ENCODE results near the gene NANOG. TPM values are rescaled to one million over a fixed set of nuclear protein-coding genes. Genes with fewer than 3 reads are reported as not detected.
"Not testable (repeated sequence)": the region's sequence is repeated elsewhere in the genome, so short reads cannot be mapped to it uniquely, and the experiment has no call there.

Gene NANOG
- total RNA-seq, 1 donor from 2014 or later, result not detected

DNA sequence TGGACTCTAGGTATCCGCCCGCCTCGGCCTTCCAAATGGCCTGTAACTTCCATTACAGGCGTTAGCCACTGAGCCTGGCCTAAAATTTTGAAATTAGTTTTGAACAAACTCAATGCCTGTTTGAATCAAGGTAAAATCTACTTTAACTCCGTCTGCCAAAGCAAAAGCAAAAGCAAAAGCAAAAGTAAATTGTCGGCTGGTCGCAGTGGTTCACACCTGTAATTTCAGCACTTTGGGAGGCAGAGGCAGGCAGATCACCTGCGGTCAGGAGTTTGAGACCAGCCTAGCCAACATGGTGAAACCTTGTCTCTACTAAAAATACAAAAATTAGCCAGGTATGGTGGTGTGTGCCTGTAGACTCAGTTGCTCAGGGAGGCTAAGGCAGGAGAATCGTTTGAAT is 33.5 kb upstream of the NANOG start:
- H3K4me1 Mint-ChIP-seq (ENCODE audit: low read depth); H3K4me3 Mint-ChIP-seq (ENCODE audit: unreplicated experiment); H3K27ac Mint-ChIP-seq (ENCODE audit: unreplicated experiment); H3K36me3 Mint-ChIP-seq (ENCODE audit: low read depth); H3K9me3 Mint-ChIP-seq (ENCODE audit: low read depth); H3K27me3 Mint-ChIP-seq (ENCODE audit: low read depth): not testable (repeated sequence)
- peak; percentile 12 for DNase-seq (ENCODE audit: low spot score)

GRCh38 chr12:7756993-7757392 is 32.2 kb upstream of the NANOG start:
- Mint-ChIP-seq H3K36me3 (ENCODE audit: low read depth) (no peaks in the 10 kb centered on the region), H3K4me3 (ENCODE audit: unreplicated experiment) (no peak overlapping the region), H3K9me3 (ENCODE audit: low read depth) (no peaks in the 10 kb centered on the region), H3K27ac (ENCODE audit: unreplicated experiment) (no peak overlapping the region), H3K4me1 (ENCODE audit: low read depth) (no peaks in the 10 kb centered on the region), H3K27me3 (ENCODE audit: low read depth) (peaks cover 9% of the 10 kb centered on the region)
- TF ChIP-seq CTCF (IDR thresholded peaks at IDR 0.05), result no peak
- DNase-seq (ENCODE audit: low spot score), result peak; percentile 2

DNA sequence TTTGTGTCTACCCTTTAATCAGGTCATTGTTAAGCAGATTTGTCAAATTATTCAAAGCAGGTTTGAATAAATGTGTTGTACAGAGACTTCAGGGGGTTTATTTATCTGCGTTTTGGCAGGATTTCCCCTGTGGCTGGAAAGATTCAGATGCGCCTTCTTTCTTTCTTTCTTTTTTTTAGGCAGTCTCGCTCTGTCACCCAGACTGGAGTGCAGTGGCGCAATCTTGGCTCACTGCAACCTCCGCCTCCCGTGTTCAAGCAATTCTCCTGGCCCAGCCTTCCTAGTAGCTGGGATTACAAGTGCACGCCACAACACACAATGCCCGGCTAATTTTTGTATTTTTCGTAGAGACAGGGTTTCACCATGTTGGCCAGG is 30.4 kb upstream of the NANOG start:
- peaks cover 9% of the 10 kb centered on the region for H3K27me3 Mint-ChIP-seq (ENCODE audit: low read depth)
- no peak overlapping the region for H3K4me3 Mint-ChIP-seq (ENCODE audit: unreplicated experiment)
- TF ChIP-seq CTCF (IDR thresholded peaks at IDR 0.05), result no peak
- H3K36me3 Mint-ChIP-seq (ENCODE audit: low read depth), result no peaks in the 10 kb centered on the region
- H3K9me3 Mint-ChIP-seq (ENCODE audit: low read depth), result no peaks in the 10 kb centered on the region
- no peaks in the 10 kb centered on the region for H3K4me1 Mint-ChIP-seq (ENCODE audit: low read depth)
- no peak for DNase-seq (ENCODE audit: low spot score)
- no peak overlapping the region for H3K27ac Mint-ChIP-seq (ENCODE audit: unreplicated experiment)

- peaks cover 2% of the 10 kb centered on the region for H3K27me3 Mint-ChIP-seq (ENCODE audit: low read depth)
- H3K9me3 Mint-ChIP-seq (ENCODE audit: low read depth), result no peaks in the 10 kb centered on the region
- no peak for TF ChIP-seq CTCF (IDR thresholded peaks at IDR 0.05)
- H3K36me3 Mint-ChIP-seq (ENCODE audit: low read depth), result no peaks in the 10 kb centered on the region
- no peak overlapping the region for H3K27ac Mint-ChIP-seq (ENCODE audit: unreplicated experiment)
- DNase-seq (ENCODE audit: low spot score), result no peak
- no peaks in the 10 kb centered on the region for H3K4me1 Mint-ChIP-seq (ENCODE audit: low read depth)
- H3K4me3 Mint-ChIP-seq (ENCODE audit: unreplicated experiment), result no peak overlapping the region
Observed at GRCh38 chr12:7769999-7770398, 19.2 kb upstream of the NANOG start.

DNA sequence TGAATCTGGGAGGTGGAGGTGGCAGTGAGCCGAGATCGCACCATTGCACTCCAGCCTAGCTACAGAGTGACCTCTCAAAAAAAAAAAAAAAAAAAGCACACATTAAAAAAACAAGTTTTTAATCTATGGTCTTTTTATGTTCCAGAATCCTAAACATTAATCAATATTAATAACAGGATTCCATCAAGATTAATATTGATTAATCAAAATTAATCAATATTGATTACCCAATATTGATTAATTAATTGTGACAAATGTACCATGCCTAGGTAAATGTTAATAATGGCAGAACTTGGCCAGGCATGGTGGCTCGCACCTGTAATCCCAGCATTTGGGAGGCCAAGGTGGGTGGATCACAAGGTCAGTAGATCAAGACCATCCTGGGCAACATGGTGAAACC is 7.9 kb upstream of the NANOG start:
- Mint-ChIP-seq H3K27me3 (ENCODE audit: low read depth) (peaks cover 6% of the 10 kb centered on the region), H3K27ac (ENCODE audit: unreplicated experiment) (no peak overlapping the region), H3K4me3 (ENCODE audit: unreplicated experiment) (no peak overlapping the region), H3K36me3 (ENCODE audit: low read depth) (no peaks in the 10 kb centered on the region), H3K4me1 (ENCODE audit: low read depth) (no peaks in the 10 kb centered on the region), H3K9me3 (ENCODE audit: low read depth) (no peaks in the 10 kb centered on the region)
- no peak for TF ChIP-seq CTCF (IDR thresholded peaks at IDR 0.05)
- no peak for DNase-seq (ENCODE audit: low spot score)

DNA sequence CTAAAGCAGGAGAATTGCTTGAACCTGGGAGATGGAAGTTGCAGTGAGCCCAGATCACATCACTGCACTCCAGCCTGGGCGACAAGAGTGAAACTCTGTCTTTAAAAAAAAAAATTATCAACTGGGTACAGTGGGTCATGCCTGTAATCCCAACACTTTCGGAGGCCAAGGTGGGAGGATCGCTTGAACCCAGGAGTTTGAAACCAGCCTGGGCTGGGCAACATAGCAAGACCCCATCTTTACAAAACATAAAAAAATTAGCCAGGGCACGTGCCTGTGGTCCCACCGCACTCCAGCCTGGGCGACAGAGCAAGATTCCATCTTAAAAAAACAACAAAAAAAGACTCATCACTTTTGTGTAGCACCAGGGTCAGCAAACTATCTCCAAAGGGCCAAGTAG is 7.1 kb upstream of the NANOG start:
- no peaks in the 10 kb centered on the region for H3K4me1 Mint-ChIP-seq (ENCODE audit: low read depth)
- H3K9me3 Mint-ChIP-seq (ENCODE audit: low read depth), result no peaks in the 10 kb centered on the region
- H3K27ac Mint-ChIP-seq (ENCODE audit: unreplicated experiment), result no peak overlapping the region
- TF ChIP-seq CTCF (IDR thresholded peaks at IDR 0.05), result no peak
- H3K36me3 Mint-ChIP-seq (ENCODE audit: low read depth), result peaks cover 1% of the 10 kb centered on the region
- H3K4me3 Mint-ChIP-seq (ENCODE audit: unreplicated experiment), result no peak overlapping the region
- DNase-seq (ENCODE audit: low spot score), result no peak
- H3K27me3 Mint-ChIP-seq (ENCODE audit: low read depth), result peaks cover 13% of the 10 kb centered on the region

DNA sequence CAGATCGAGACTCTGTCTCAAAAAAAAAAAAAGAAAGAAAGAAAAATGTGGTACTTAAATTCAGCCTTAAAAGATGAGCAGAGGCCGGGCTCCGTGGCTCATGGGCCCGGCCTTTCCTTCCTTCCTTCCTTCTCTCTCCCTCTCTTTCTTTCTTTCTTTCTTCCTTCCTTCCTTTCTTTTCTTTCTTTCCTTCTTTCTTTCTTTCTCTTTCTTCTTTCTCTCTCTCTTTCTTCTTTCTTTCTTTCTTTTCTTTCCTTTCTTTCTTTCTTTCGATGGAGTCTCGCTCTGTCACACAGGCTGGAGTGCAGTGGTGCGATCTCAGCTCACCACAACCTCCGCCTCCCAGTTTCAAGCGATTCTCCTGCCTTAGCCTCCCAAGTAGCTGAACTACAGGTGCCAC is 5.8 kb upstream of the NANOG start:
- H3K9me3 Mint-ChIP-seq (ENCODE audit: low read depth); H3K4me1 Mint-ChIP-seq (ENCODE audit: low read depth); H3K36me3 Mint-ChIP-seq (ENCODE audit: low read depth); DNase-seq (ENCODE audit: low spot score); H3K4me3 Mint-ChIP-seq (ENCODE audit: unreplicated experiment); H3K27ac Mint-ChIP-seq (ENCODE audit: unreplicated experiment): not testable (repeated sequence)
- H3K27me3 Mint-ChIP-seq (ENCODE audit: low read depth), result peaks cover 27% of the 10 kb centered on the region

Data from chondrocyte (in vitro differentiated cells).